ENCODE results near the gene SNX2. TPM values are rescaled to one million over a fixed set of nuclear protein-coding genes. Genes with fewer than 3 reads are reported as not detected.
A peak's percentile ranks its signal among the peaks of the same experiment; 100 is the strongest.

The SNX2 gene
- total RNA-seq, 2 donors from 2014 or later = 69.7 to 82.8 TPM

DNA sequence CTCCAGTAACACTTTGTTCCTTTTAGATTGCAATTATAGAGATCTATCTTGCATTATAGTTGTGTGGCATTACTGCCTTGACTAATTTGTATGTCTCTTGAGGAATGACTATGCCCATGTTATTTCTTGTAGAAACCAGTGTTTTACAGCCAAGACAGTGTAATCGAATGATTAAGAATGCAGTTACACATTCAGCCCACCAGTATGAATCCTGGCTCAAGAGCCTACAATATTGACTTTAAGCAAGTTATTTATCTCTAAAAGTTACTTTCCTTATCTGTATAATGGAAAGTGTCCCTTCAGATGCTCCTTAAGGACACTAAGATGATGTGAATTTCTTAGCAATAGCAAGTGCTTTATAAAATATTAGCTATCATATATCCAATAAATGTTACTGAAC, 60.8 kb downstream of the SNX2 start:
- DNase-seq (ENCODE audit: low spot score) (no peak), ATAC-seq (ENCODE audit: insufficient number of reproducible peaks, low FRiP score, low read depth) (no peak)
- H3K9me3 ChIP-seq = no peaks in the 10 kb centered on the region
- H3K4me1 ChIP-seq (ENCODE audit: control insufficient read depth in 1 of 2, low read depth in 2 of 2) = no peaks in the 10 kb centered on the region
- H3K27me3 ChIP-seq (replicated peaks; ENCODE audit: insufficient read depth) = no peaks in the 10 kb centered on the region
- TF ChIP-seq, protein P1, sequence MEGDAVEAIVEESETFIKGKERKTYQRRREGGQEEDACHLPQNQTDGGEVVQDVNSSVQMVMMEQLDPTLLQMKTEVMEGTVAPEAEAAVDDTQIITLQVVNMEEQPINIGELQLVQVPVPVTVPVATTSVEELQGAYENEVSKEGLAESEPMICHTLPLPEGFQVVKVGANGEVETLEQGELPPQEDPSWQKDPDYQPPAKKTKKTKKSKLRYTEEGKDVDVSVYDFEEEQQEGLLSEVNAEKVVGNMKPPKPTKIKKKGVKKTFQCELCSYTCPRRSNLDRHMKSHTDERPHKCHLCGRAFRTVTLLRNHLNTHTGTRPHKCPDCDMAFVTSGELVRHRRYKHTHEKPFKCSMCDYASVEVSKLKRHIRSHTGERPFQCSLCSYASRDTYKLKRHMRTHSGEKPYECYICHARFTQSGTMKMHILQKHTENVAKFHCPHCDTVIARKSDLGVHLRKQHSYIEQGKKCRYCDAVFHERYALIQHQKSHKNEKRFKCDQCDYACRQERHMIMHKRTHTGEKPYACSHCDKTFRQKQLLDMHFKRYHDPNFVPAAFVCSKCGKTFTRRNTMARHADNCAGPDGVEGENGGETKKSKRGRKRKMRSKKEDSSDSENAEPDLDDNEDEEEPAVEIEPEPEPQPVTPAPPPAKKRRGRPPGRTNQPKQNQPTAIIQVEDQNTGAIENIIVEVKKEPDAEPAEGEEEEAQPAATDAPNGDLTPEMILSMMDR (IDR thresholded peaks at IDR 0.05) = no peak
- H3K4me3 ChIP-seq = no peak overlapping the region
- no peak overlapping the region for H3K27ac ChIP-seq
- no peaks in the 10 kb centered on the region for H3K36me3 ChIP-seq

DNA sequence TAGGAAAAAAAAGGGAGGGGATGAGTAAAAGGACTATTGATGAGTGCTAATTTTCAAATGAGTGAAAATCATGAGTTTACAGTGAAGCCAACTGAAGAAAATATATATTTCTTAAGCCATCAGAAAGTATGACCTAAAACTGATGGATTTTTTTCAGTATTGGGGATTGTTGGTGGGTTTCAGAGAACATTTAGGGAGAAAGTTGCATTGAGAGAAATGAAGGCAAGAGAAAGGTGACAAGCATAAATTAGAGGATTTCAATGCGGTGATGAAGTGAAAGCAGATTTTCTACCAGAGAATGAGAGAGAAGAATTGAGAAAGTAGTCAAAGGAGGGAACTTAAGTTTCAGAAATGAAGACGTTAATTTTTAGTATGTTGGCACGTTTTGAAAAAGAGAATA, 62.1 kb downstream of the SNX2 start:
- TF ChIP-seq, protein P1 (IDR thresholded peaks at IDR 0.05) = no peak
- H3K27me3 ChIP-seq (replicated peaks; ENCODE audit: insufficient read depth) = no peaks in the 10 kb centered on the region
- no peak overlapping the region for H3K27ac ChIP-seq
- H3K4me1 ChIP-seq (ENCODE audit: control insufficient read depth in 1 of 2, low read depth in 2 of 2) = no peaks in the 10 kb centered on the region
- no peaks in the 10 kb centered on the region for H3K36me3 ChIP-seq
- ATAC-seq (ENCODE audit: insufficient number of reproducible peaks, low FRiP score, low read depth) (no peak), DNase-seq (ENCODE audit: low spot score) (no peak)
- H3K4me3 ChIP-seq = no peak overlapping the region
- H3K9me3 ChIP-seq = no peaks in the 10 kb centered on the region

DNA sequence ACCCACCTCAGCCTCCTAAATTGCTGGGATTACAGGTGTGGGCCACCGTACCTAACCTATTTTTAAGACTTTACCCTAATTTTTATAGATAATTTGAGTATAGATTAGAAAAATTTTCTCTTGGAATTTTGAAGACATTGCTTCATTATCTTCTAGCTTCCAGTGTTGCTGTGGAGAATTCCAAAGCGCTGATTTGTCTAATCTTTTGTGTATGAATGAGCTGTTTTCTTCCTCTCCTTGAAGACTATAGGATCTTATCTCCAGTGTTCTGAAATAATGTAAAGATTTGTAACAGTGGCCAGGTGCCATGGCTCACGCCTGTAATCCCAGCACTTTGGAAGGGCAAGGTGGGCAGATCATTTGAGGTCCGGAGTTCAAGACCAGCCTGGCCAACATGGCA, 64.9 kb downstream of the SNX2 start:
- H3K27me3 ChIP-seq (replicated peaks; ENCODE audit: insufficient read depth) = no peaks in the 10 kb centered on the region
- no peak overlapping the region for H3K4me3 ChIP-seq
- no peak for ATAC-seq (ENCODE audit: insufficient number of reproducible peaks, low FRiP score, low read depth)
- peaks cover 0 to 12% of the 10 kb centered on the region in 2 donors for H3K4me1 ChIP-seq (ENCODE audit: control insufficient read depth in 1 of 2, low read depth in 2 of 2)
- no peaks in the 10 kb centered on the region for H3K9me3 ChIP-seq
- no peak overlapping the region for H3K27ac ChIP-seq
- no peaks in the 10 kb centered on the region for H3K36me3 ChIP-seq
- TF ChIP-seq, protein P1 (IDR thresholded peaks at IDR 0.05) = no peak
- DNase-seq (ENCODE audit: low spot score) = no peak

DNA sequence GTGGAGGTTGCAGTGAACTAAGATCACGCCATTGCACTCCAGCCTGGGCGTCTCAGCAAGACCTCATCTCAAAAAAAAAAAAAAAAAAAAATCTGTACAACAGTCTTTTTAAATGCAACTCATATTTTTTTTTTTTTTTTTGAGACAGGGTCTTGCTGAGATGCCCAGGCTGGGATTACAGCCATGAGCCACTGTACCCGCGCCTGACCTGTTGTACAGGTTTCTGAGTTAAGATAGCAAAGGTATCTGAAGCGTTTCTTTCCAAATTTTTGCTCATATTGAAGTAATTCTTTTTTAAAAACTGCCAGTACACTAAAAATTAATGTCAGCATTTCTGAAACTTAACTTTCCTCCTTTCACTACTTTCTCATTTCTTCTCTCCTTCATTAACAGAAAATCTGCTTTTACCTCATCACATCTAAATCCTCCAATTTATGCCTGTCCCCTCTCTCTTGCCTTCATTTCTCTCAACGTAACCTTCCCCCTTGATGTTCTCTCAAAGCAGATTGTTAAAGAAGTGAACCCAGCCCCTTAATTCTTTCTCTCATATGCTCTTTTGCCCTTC, 67.2 kb downstream of the SNX2 start:
- no peaks in the 10 kb centered on the region for H3K9me3 ChIP-seq
- no peaks in the 10 kb centered on the region for H3K27me3 ChIP-seq (replicated peaks; ENCODE audit: insufficient read depth)
- no peak overlapping the region for H3K4me3 ChIP-seq
- no peak overlapping the region for H3K27ac ChIP-seq
- peaks cover 7 to 21% of the 10 kb centered on the region in 2 donors for H3K4me1 ChIP-seq (ENCODE audit: control insufficient read depth in 1 of 2, low read depth in 2 of 2)
- DNase-seq (ENCODE audit: low spot score) (no peak), ATAC-seq (ENCODE audit: insufficient number of reproducible peaks, low FRiP score, low read depth) (no peak)
- TF ChIP-seq, protein P1 (IDR thresholded peaks at IDR 0.05) = no peak
- no peaks in the 10 kb centered on the region for H3K36me3 ChIP-seq

DNA sequence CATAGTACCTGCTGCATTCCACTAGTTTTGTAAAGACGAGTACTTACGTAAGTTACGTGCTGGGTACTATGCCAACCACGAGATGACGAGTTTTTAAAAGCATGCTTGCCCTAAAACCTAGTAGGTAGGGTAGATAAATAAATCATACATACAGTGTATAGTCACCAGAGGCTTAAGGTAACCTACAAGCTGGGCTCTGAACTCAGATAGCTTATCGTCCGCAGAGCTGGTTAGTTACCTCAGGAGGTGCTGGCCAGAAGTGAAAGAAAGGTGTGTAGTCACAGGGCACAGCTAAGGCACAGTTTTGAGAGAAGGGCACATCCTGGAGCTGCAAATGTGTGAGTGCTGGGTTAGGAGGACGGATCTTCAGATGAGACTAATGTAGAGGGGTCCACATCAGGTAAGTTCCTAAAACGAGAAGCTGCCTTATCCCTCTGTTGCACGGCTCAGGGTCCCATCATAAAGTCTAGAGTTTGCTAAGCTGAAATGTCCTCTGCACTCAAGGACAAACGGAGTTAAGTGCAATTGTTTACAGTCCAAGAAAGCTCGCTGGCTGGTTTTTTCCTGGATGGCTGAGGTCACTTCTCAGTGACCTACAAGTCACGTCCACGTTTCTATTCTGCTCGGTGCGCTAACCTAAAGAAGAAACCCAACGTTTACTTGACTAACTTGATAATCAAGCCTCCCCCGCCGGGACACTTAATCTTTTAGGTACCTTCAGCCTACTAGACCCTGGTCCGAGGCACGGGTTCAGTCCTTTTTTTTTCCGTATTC, 69.4 kb downstream of the SNX2 start:
- Histone ChIP-seq H3K9me3 (no peaks in the 10 kb centered on the region), H3K27me3 (replicated peaks; ENCODE audit: insufficient read depth) (no peaks in the 10 kb centered on the region), H3K4me1 (ENCODE audit: control insufficient read depth in 1 of 2, low read depth in 2 of 2) (peaks cover 12 to 29% of the 10 kb centered on the region in 2 donors), H3K27ac (peak overlapping the region; percentile 82 to 91), H3K36me3 (no peaks in the 10 kb centered on the region), H3K4me3 (peak overlapping the region; percentile 99)
- TF ChIP-seq, protein P1 (IDR thresholded peaks at IDR 0.05) = no peak
- DNase-seq (ENCODE audit: low spot score) (no peak), ATAC-seq (ENCODE audit: insufficient number of reproducible peaks, low FRiP score, low read depth) (no peak)

All from thoracic aorta (tissue), 2 donors.